HepG2 (cell line): ENCODE measurements around the gene LOC128125822.
A peak's percentile ranks its signal among the peaks of the same experiment; 100 is the strongest.

Source experiments
- CENPX ChIP-seq: sonication (generic); formaldehyde crosslinking; IDR thresholded peaks from 2 replicates; pipeline ENCODE4 v1.9.0; 2021; ENCODE audit warnings: mild to moderate bottlenecking, missing genetic modification reagents, moderate library complexity
- MYC ChIP-seq: sonication (generic); formaldehyde crosslinking; IDR thresholded peaks from 2 replicates; pipeline ENCODE4 v1.9.0; 2021; ENCODE audit warnings: missing genetic modification reagents, borderline replicate concordance
- NKX3-1 ChIP-seq: sonication (generic); formaldehyde crosslinking; IDR thresholded peaks from 2 replicates; pipeline ENCODE4 v1.5.0; 2020; ENCODE audit warnings: missing genetic modification reagents
- PHF20 ChIP-seq: sonication (generic); formaldehyde crosslinking; IDR thresholded peaks from 2 replicates; pipeline ENCODE4 v1.5.0; 2020; ENCODE audit warnings: mild to moderate bottlenecking, missing genetic modification reagents
- ZNF33A ChIP-seq: sonication (generic); formaldehyde crosslinking; IDR thresholded peaks from 2 replicates; pipeline ENCODE4 v1.5.1; 2020; ENCODE audit warnings: missing genetic modification reagents, mild to moderate bottlenecking, moderate library complexity, borderline replicate concordance
- TF ChIP-seq, protein P1 (sequence below): sonication (generic); formaldehyde crosslinking; IDR thresholded peaks from 2 replicates; pipeline ENCODE4 v1.8.1; 2023; ENCODE audit warnings: missing genetic modification reagents, inconsistent platforms, borderline replicate concordance
- TF ChIP-seq, protein P2 (sequence below): IDR thresholded peaks from 2 replicates; pipeline ENCODE4 v1.6.1; 2016; ENCODE audit warnings: low read depth, control low read depth
- TF ChIP-seq, protein P3 (sequence below): sonication (generic); formaldehyde crosslinking; IDR thresholded peaks from one replicate; pipeline ENCODE4 v1.5.1; 2020; ENCODE audit warnings: mild to moderate bottlenecking, missing genetic modification reagents; ENCODE audit errors: not compliant biosample characterization
- TF ChIP-seq, protein P4 (sequence below): sonication (generic); formaldehyde crosslinking; conservative IDR thresholded peaks from 2 replicates; pipeline ENCODE4 v1.4.0; 2020; ENCODE audit warnings: missing genetic modification reagents
- TF ChIP-seq, protein P5 (sequence below): sonication (generic); formaldehyde crosslinking; IDR thresholded peaks from 2 replicates; pipeline ENCODE4 v1.4.0; 2020; ENCODE audit warnings: missing genetic modification reagents

Gene LOC128125822

DNA sequence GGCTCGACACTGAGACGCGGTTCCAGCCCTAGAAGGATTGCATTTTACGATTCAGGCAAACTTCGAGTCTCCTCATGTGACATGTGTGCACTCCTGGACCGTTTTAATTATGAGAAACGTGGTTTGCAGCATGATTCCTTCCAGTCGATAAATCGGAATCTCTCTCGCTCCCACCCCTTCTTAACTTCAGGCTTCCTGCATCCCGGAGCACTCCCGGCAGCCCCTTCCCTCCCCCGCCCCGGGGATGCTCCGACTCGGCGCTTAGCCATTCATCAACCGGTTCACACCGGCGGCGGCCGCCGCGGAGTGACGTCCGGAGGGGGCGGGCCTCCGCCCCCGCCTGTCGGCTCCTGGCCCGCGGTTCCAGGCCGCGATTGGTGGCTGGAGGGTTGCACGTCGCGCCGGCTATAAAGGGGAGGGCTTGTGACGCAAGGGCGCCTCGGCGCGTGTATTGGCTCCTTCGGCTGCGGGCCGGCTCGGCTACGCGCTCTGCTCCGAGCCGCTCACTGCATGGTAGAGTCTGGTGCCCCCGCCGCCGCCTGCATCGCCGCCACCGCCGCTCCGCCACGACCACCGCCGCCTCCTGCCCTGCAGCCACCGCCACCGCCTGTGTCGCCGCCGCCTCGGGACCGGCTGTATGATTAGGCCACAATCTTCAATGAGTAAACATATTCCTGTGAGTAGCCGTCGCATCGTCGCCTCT, at the start of gene LOC128125822, which contains the start of gene PTP4A1 (continued):
- TF ChIP-seq, protein P1, sequence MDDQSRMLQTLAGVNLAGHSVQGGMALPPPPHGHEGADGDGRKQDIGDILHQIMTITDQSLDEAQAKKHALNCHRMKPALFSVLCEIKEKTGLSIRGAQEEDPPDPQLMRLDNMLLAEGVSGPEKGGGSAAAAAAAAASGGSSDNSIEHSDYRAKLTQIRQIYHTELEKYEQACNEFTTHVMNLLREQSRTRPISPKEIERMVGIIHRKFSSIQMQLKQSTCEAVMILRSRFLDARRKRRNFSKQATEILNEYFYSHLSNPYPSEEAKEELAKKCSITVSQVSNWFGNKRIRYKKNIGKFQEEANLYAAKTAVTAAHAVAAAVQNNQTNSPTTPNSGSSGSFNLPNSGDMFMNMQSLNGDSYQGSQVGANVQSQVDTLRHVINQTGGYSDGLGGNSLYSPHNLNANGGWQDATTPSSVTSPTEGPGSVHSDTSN (CRISPR knock-in tag), result no peak
- TF ChIP-seq, protein P2, sequence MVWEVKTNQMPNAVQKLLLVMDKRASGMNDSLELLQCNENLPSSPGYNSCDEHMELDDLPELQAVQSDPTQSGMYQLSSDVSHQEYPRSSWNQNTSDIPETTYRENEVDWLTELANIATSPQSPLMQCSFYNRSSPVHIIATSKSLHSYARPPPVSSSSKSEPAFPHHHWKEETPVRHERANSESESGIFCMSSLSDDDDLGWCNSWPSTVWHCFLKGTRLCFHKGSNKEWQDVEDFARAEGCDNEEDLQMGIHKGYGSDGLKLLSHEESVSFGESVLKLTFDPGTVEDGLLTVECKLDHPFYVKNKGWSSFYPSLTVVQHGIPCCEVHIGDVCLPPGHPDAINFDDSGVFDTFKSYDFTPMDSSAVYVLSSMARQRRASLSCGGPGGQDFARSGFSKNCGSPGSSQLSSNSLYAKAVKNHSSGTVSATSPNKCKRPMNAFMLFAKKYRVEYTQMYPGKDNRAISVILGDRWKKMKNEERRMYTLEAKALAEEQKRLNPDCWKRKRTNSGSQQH (CRISPR knock-in tag), result peak; percentile 21; the same call in 1 of the 2 replicates
- TF ChIP-seq CENPX, result no peak
- TF ChIP-seq, protein P3, sequence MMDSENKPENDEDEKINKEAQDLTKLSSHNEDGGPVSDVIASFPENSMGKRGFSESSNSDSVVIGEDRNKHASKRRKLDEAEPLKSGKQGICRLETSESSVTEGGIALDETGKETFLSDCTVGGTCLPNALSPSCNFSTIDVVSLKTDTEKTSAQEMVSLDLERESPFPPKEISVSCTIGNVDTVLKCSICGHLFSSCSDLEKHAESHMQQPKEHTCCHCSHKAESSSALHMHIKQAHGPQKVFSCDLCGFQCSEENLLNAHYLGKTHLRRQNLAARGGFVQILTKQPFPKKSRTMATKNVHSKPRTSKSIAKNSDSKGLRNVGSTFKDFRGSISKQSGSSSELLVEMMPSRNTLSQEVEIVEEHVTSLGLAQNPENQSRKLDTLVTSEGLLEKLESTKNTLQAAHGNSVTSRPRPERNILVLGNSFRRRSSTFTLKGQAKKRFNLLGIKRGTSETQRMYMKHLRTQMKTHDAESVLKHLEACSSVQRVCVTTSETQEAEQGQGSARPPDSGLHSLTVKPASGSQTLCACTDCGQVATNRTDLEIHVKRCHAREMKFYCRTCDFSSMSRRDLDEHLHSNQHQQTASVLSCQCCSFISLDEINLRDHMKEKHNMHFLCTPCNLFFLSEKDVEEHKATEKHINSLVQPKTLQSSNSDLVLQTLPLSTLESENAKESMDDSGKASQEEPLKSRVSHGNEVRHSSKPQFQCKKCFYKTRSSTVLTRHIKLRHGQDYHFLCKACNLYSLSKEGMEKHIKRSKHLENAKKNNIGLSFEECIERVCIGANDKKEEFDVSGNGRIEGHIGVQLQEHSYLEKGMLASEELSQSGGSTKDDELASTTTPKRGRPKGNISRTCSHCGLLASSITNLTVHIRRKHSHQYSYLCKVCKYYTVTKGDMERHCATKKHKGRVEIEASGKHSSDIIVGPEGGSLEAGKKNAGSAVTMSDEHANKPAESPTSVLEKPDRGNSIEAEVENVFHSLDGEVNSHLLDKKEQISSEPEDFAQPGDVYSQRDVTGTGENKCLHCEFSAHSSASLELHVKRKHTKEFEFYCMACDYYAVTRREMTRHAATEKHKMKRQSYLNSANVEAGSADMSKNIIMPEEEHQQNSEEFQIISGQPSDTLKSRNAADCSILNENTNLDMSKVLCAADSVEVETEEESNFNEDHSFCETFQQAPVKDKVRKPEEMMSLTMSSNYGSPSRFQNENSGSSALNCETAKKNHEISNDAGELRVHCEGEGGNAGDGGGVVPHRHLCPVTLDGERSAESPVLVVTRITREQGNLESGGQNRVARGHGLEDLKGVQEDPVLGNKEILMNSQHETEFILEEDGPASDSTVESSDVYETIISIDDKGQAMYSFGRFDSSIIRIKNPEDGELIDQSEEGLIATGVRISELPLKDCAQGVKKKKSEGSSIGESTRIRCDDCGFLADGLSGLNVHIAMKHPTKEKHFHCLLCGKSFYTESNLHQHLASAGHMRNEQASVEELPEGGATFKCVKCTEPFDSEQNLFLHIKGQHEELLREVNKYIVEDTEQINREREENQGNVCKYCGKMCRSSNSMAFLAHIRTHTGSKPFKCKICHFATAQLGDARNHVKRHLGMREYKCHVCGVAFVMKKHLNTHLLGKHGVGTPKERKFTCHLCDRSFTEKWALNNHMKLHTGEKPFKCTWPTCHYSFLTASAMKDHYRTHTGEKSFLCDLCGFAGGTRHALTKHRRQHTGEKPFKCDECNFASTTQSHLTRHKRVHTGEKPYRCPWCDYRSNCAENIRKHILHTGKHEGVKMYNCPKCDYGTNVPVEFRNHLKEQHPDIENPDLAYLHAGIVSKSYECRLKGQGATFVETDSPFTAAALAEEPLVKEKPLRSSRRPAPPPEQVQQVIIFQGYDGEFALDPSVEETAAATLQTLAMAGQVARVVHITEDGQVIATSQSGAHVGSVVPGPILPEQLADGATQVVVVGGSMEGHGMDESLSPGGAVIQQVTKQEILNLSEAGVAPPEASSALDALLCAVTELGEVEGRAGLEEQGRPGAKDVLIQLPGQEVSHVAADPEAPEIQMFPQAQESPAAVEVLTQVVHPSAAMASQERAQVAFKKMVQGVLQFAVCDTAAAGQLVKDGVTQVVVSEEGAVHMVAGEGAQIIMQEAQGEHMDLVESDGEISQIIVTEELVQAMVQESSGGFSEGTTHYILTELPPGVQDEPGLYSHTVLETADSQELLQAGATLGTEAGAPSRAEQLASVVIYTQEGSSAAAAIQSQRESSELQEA (CRISPR knock-in tag), result no peak
- 0 out of 2 replicates have a peak, but pooled peaks have one; percentile 14 for TF ChIP-seq PHF20
- peak; percentile 22 for TF ChIP-seq NKX3-1 (CRISPR knock-in tag)
- no peak for TF ChIP-seq ZNF33A
- TF ChIP-seq, protein P4, sequence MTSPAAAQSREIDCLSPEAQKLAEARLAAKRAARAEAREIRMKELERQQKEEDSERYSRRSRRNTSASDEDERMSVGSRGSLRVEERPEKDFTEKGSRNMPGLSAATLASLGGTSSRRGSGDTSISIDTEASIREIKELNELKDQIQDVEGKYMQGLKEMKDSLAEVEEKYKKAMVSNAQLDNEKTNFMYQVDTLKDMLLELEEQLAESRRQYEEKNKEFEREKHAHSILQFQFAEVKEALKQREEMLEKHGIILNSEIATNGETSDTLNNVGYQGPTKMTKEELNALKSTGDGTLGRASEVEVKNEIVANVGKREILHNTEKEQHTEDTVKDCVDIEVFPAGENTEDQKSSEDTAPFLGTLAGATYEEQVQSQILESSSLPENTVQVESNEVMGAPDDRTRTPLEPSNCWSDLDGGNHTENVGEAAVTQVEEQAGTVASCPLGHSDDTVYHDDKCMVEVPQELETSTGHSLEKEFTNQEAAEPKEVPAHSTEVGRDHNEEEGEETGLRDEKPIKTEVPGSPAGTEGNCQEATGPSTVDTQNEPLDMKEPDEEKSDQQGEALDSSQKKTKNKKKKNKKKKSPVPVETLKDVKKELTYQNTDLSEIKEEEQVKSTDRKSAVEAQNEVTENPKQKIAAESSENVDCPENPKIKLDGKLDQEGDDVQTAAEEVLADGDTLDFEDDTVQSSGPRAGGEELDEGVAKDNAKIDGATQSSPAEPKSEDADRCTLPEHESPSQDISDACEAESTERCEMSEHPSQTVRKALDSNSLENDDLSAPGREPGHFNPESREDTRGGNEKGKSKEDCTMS (CRISPR knock-in tag), result no peak
- peak; percentile 51; the same call in 1 of the 2 replicates for TF ChIP-seq MYC (CRISPR knock-in tag)
- TF ChIP-seq, protein P5, sequence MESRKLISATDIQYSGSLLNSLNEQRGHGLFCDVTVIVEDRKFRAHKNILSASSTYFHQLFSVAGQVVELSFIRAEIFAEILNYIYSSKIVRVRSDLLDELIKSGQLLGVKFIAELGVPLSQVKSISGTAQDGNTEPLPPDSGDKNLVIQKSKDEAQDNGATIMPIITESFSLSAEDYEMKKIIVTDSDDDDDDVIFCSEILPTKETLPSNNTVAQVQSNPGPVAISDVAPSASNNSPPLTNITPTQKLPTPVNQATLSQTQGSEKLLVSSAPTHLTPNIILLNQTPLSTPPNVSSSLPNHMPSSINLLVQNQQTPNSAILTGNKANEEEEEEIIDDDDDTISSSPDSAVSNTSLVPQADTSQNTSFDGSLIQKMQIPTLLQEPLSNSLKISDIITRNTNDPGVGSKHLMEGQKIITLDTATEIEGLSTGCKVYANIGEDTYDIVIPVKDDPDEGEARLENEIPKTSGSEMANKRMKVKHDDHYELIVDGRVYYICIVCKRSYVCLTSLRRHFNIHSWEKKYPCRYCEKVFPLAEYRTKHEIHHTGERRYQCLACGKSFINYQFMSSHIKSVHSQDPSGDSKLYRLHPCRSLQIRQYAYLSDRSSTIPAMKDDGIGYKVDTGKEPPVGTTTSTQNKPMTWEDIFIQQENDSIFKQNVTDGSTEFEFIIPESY (CRISPR knock-in tag), result no peak
